CD8-positive, alpha-beta memory T cell (primary cell): ENCODE measurements around the gene BBIP1. TPM values are rescaled to one million over a fixed set of nuclear protein-coding genes. Genes with fewer than 3 reads are reported as not detected.
"Not testable (repeated sequence)": the region's sequence is repeated elsewhere in the genome, so short reads cannot be mapped to it uniquely, and the experiment has no call there.

Experiments used
- CTCF ChIA-PET: fragments of 350-600 bp; sonication (Branson Sonifier 250); formaldehyde crosslinking; loops from one replicate; lab custom pipeline; 2021; ENCODE audit warnings: antibody characterized with exemption; lab: Charles Lee
- POLR2A ChIA-PET: fragments of 350-600 bp; sonication (Branson Sonifier 250); formaldehyde crosslinking; loops from one replicate; lab custom pipeline; 2021; ENCODE audit warnings: antibody characterized with exemption; lab: Charles Lee
- DNase-seq, 5 donors: peaks; one replicate each; pipeline versions ENCODE4 v3.0.0 to v3.0.0-alpha.2; 2020 to 2022; ENCODE audit warnings: mixed read lengths in 1 of 5
- H3K27ac ChIP-seq: one replicate; pipeline ENCODE4 v1.7.0; 2013; ENCODE audit warnings: low read depth, mild to moderate bottlenecking, low read length, moderate library complexity
- H3K27me3 ChIP-seq: 2 replicates; pipeline ENCODE4 v1.7.0; 2013; ENCODE audit warnings: low read length, mild to moderate bottlenecking; ENCODE audit not compliant: insufficient read depth, poor library complexity, severe bottlenecking
- H3K36me3 ChIP-seq: 2 replicates; pipeline ENCODE4 v1.7.0; 2013; ENCODE audit warnings: mild to moderate bottlenecking, low read length, moderate library complexity; ENCODE audit not compliant: insufficient read depth
- H3K4me1 ChIP-seq: 2 replicates; pipeline ENCODE4 v1.7.0; 2013; ENCODE audit warnings: mild to moderate bottlenecking, low read length, moderate library complexity; ENCODE audit not compliant: insufficient read depth
- H3K4me3 ChIP-seq: 2 replicates; pipeline ENCODE4 v1.7.0; 2013; ENCODE audit warnings: mild to moderate bottlenecking, low read length
- H3K9me3 ChIP-seq: 2 replicates; pipeline ENCODE4 v1.7.0; 2013; ENCODE audit warnings: mild to moderate bottlenecking, low read length
- H3K27ac Mint-ChIP-seq, 8 donors: one replicate each; pipeline ENCODE4 v1.8.0; 2020 to 2021; ENCODE audit warnings: mixed read lengths in 8 of 8, mild to moderate bottlenecking in 6 of 8, inconsistent platforms in 3 of 8, moderate library complexity in 3 of 8
- H3K27me3 Mint-ChIP-seq, 2 donors: one replicate each; pipeline ENCODE4 v1.8.0; 2020 to 2021; ENCODE audit warnings: mixed read lengths in 2 of 2, mild to moderate bottlenecking in 1 of 2, moderate library complexity in 1 of 2
- H3K36me3 Mint-ChIP-seq, 3 donors: one replicate each; pipeline ENCODE4 v1.8.0; 2020 to 2021; ENCODE audit warnings: mixed read lengths in 3 of 3, inconsistent platforms in 1 of 3, mild to moderate bottlenecking in 1 of 3
- H3K4me1 Mint-ChIP-seq, 3 donors: one replicate each; pipeline ENCODE4 v1.8.0; 2020 to 2021; ENCODE audit warnings: mixed read lengths in 3 of 3, inconsistent platforms in 1 of 3, mild to moderate bottlenecking in 1 of 3
- H3K4me3 Mint-ChIP-seq, 7 donors: one replicate each; pipeline ENCODE4 v1.8.0; 2020 to 2021; ENCODE audit warnings: mixed read lengths in 7 of 7, mild to moderate bottlenecking in 6 of 7, moderate library complexity in 4 of 7, inconsistent platforms in 2 of 7
- H3K9me3 Mint-ChIP-seq, 5 donors: one replicate each; pipeline ENCODE4 v1.8.0; 2020 to 2022; ENCODE audit warnings: mixed read lengths in 5 of 5, mild to moderate bottlenecking in 3 of 5, moderate library complexity in 2 of 5, inconsistent platforms in 1 of 5
- polyA plus RNA-seq: library from polyadenylated mRNA; unstranded; fragments of 300-500 nt; fragmentation: Illumina TruSeq; gene quantifications from one replicate; pipeline ENCODE4 v1.2.3, GENCODE V29; 2021
- total RNA-seq, 2 experiments: library from RNA; stranded (reverse); gene quantifications; one replicate each; pipeline ENCODE4 v1.2.3, GENCODE V29; 2021

Gene BBIP1
- total and polyA plus RNA-seq, 3 experiments from 2014 or later = 34.9 to 41.1 (median 36.4) TPM

- DNase-seq = peak in 4 of 5 donors; percentile 96 to 99 (median 98)
- Histone ChIP-seq H3K9me3 (no peaks in the 10 kb centered on the region), H3K36me3 (no peaks in the 10 kb centered on the region), H3K27ac (peak within 1 kb of the TSS; percentile 96), H3K27me3 (no peaks in the 10 kb centered on the region), H3K4me3 (peak within 1 kb of the TSS; percentile 82), H3K4me1 (peaks cover 14% of the 10 kb centered on the region)
- POLR2A ChIA-PET = interaction anchor here (0.6 to 1.1 kb wide), 10 partner anchors 9 to 614 kb away, joined by 3 to 7 read pairs (median 4); partner anchors contain the start of gene PDCD4
- CTCF ChIA-PET = interaction anchor here (0.7 to 2.7 kb wide), 8 partner anchors 16 to 55 kb away, joined by 3 to 14 read pairs (median 3); partner anchors contain the start of gene PDCD4
- Mint-ChIP-seq H3K9me3 (no peaks in the 10 kb centered on the region), H3K4me3 (peak within 1 kb of the TSS; percentile 92 to 99 (median 97)), H3K4me1 (peaks cover 46 to 70% (median 61%) of the 10 kb centered on the region in 3 donors), H3K27ac (peak within 1 kb of the TSS; percentile 99 to 100 (median 100)), H3K36me3 (peaks cover 0 to 37% (median 3%) of the 10 kb centered on the region in 3 donors), H3K27me3 (no peaks in the 10 kb centered on the region)
Measured at GRCh38 chr10:110919349-110919931, 460 bp upstream of the BBIP1 start, which contains the start of gene SHOC2. Gene SHOC2, plus strand, starts transcription at chr10:110919604. Its CDS starts 44,755 bp downstream, at chr10:110964359.

DNA sequence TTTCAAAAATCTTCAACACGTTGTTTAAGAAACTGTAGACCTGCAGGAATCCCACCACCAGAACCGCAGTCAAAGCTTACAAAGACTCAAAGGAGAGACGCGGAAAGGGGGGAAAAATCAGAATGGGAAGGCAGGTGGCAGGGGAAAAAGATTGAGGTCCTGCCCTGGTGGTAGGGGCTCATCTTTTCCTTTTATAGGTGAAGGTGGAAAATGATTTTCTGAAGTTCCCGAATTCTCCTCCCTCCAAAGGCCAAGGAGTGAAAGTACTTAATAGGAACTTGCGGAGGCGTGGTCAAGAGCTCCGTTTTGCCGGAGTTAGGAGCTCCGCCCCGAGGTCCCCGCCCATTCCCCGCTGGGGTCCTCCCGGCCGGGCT lies 724 bp downstream of the BBIP1 start:
- Histone ChIP-seq H3K4me3 (peak overlapping the region; percentile 82), H3K27ac (peak overlapping the region; percentile 96), H3K9me3 (no peaks in the 10 kb centered on the region), H3K27me3 (no peaks in the 10 kb centered on the region), H3K4me1 (peaks cover 10% of the 10 kb centered on the region), H3K36me3 (no peaks in the 10 kb centered on the region)
- peak overlapping the region; percentile 97 to 100 (median 100) for H3K27ac Mint-ChIP-seq
- DNase-seq = peak; percentile 78 to 90 (median 81)
- ChIA-PET CTCF (interaction anchor here (0.9 to 2.7 kb wide), 7 partner anchors 11 to 46 kb away, joined by 3 to 14 read pairs (median 3); no protein-coding TSS in a partner anchor), POLR2A (interaction anchor here (0.6 to 2.4 kb wide), 2 partner anchors 9 to 15 kb away, joined by 4 to 6 read pairs; no protein-coding TSS in a partner anchor)
- H3K9me3 Mint-ChIP-seq = no peaks in the 10 kb centered on the region
- peaks cover 38 to 64% (median 55%) of the 10 kb centered on the region in 3 donors for H3K4me1 Mint-ChIP-seq
- H3K36me3 Mint-ChIP-seq = peaks cover 0 to 38% (median 3%) of the 10 kb centered on the region in 3 donors
- peak overlapping the region; percentile 92 to 99 (median 97) for H3K4me3 Mint-ChIP-seq
- H3K27me3 Mint-ChIP-seq = no peaks in the 10 kb centered on the region

- Mint-ChIP-seq H3K4me1 (peaks cover 32 to 61% (median 49%) of the 10 kb centered on the region in 3 donors), H3K27ac (peak overlapping the region; percentile 31 to 100 (median 84)), H3K4me3 (peak overlapping the region in 4 of 7 donors; percentile 96 to 99 (median 98)), H3K9me3 (no peaks in the 10 kb centered on the region), H3K27me3 (no peaks in the 10 kb centered on the region), H3K36me3 (peaks cover 0 to 43% (median 5%) of the 10 kb centered on the region in 3 donors)
- Histone ChIP-seq H3K9me3 (no peaks in the 10 kb centered on the region), H3K27me3 (no peaks in the 10 kb centered on the region), H3K27ac (no peak overlapping the region), H3K36me3 (no peaks in the 10 kb centered on the region), H3K4me1 (peaks cover 10% of the 10 kb centered on the region), H3K4me3 (no peak overlapping the region)
- POLR2A ChIA-PET = interaction anchor here (1.1 to 2.4 kb wide), 2 partner anchors 14 to 403 kb away, joined by 3 to 6 read pairs; no protein-coding TSS in a partner anchor
- CTCF ChIA-PET = interaction anchor here (1.4 to 2.7 kb wide), 3 partner anchors 19 to 113 kb away, joined by 5 to 14 read pairs (median 10); no protein-coding TSS in a partner anchor
- no peak for DNase-seq
Measured at GRCh38 chr10:110916554-110917346, 2.2 kb downstream of the BBIP1 start.

GRCh38 chr10:110915600-110915999 lies 3.4 kb downstream of the BBIP1 start:
- H3K27ac ChIP-seq, H3K4me3 Mint-ChIP-seq, H3K4me3 ChIP-seq, DNase-seq, CTCF ChIA-PET, H3K27me3 Mint-ChIP-seq, H3K9me3 ChIP-seq, H3K27me3 ChIP-seq, H3K36me3 ChIP-seq, H3K9me3 Mint-ChIP-seq, H3K4me1 ChIP-seq, POLR2A ChIA-PET: not testable (repeated sequence)
- Mint-ChIP-seq H3K27ac (peak overlapping the region in 3 of 8 donors; percentile 13 to 100 (median 50)), H3K4me1 (peaks cover 28 to 57% (median 44%) of the 10 kb centered on the region in 3 donors), H3K36me3 (peaks cover 0 to 47% (median 8%) of the 10 kb centered on the region in 3 donors)

DNA sequence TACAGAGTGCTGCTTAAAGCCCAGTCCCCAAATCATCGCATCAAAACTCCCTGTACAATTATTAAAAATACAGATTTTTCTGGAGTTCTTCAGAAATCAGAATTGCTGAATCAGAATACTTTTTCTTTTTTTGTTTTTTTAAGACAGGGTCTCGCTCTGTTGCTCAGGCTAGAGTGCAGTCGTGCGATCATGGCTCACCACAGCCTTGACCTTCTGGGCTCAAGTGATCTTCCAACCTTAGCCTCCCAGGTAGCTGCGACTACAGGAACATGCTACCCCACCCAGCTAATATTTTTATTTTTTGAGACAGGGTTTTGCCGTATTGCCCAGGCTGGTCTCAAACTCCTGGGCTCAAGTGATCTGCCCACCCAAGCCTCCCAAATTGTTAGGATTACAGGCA lies 3.9 kb downstream of the BBIP1 start:
- no peak for DNase-seq
- no peak overlapping the region for H3K4me3 ChIP-seq
- H3K36me3 ChIP-seq = no peaks in the 10 kb centered on the region
- ChIA-PET POLR2A (no interaction called here), CTCF (interaction anchor here (1.0 kb wide), 1 partner anchor 50 kb away, joined by 3 read pairs; no protein-coding TSS in a partner anchor)
- no peak overlapping the region for H3K4me3 Mint-ChIP-seq
- H3K27ac Mint-ChIP-seq = peak overlapping the region in 2 of 8 donors; percentile 13 to 50
- H3K9me3 Mint-ChIP-seq = no peaks in the 10 kb centered on the region
- H3K27ac ChIP-seq = no peak overlapping the region
- H3K27me3 ChIP-seq = no peaks in the 10 kb centered on the region
- no peaks in the 10 kb centered on the region for H3K27me3 Mint-ChIP-seq
- H3K9me3 ChIP-seq = no peaks in the 10 kb centered on the region
- no peaks in the 10 kb centered on the region for H3K4me1 ChIP-seq
- peaks cover 0 to 46% (median 9%) of the 10 kb centered on the region in 3 donors for H3K36me3 Mint-ChIP-seq
- peaks cover 29 to 58% (median 44%) of the 10 kb centered on the region in 3 donors for H3K4me1 Mint-ChIP-seq

DNA sequence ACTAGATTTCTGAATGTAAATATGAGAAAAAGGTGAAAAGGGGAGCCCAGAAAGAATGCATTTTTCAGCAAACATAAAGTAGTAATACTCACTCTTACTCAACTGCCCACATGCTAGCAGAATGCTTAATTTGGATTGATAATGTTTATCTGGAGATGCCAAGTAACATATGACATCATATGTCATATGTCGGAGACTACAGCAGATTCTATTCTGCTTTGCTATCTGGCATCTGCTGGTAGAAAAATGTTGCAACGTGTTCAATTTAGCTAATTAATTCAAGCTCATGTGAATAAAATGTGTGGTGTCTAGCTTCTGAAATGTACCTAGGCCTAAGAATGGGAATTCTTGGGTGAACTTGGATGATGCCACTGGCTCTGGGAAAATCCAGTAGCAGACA lies 4.5 kb downstream of the BBIP1 start:
- H3K36me3 Mint-ChIP-seq = peaks cover 0 to 48% (median 9%) of the 10 kb centered on the region in 3 donors
- Histone ChIP-seq H3K9me3 (no peaks in the 10 kb centered on the region), H3K4me1 (no peaks in the 10 kb centered on the region), H3K4me3 (no peak overlapping the region), H3K27ac (no peak overlapping the region), H3K27me3 (no peaks in the 10 kb centered on the region), H3K36me3 (no peaks in the 10 kb centered on the region)
- no peak overlapping the region for H3K4me3 Mint-ChIP-seq
- H3K4me1 Mint-ChIP-seq = peaks cover 33 to 64% (median 50%) of the 10 kb centered on the region in 3 donors
- CTCF ChIA-PET = interaction anchor here (1.0 to 1.8 kb wide), 2 partner anchors 49 to 110 kb away, joined by 3 to 4 read pairs; no protein-coding TSS in a partner anchor
- DNase-seq = no peak
- POLR2A ChIA-PET = no interaction called here
- H3K9me3 Mint-ChIP-seq = no peaks in the 10 kb centered on the region
- no peaks in the 10 kb centered on the region for H3K27me3 Mint-ChIP-seq
- peak overlapping the region in 2 of 8 donors; percentile 52 to 59 for H3K27ac Mint-ChIP-seq

GRCh38 chr10:110912374-110912773 lies 6.6 kb downstream of the BBIP1 start:
- no peak overlapping the region for H3K27ac ChIP-seq
- CTCF ChIA-PET = no interaction called here

More at GRCh38 chr10:110912374-110912773, 6.6 kb downstream of the BBIP1 start:
- Mint-ChIP-seq H3K36me3 (peaks cover 0 to 44% (median 9%) of the 10 kb centered on the region in 3 donors), H3K4me3 (no peak overlapping the region), H3K9me3 (no peaks in the 10 kb centered on the region), H3K27ac (peak overlapping the region in 3 of 8 donors; percentile 11 to 66 (median 57)), H3K27me3 (no peaks in the 10 kb centered on the region), H3K4me1 (peaks cover 31 to 64% (median 54%) of the 10 kb centered on the region in 3 donors)
- H3K27me3 ChIP-seq = no peaks in the 10 kb centered on the region
- no peak for DNase-seq
- no peaks in the 10 kb centered on the region for H3K36me3 ChIP-seq
- no peaks in the 10 kb centered on the region for H3K4me1 ChIP-seq
- no peak overlapping the region for H3K4me3 ChIP-seq
- H3K9me3 ChIP-seq = no peaks in the 10 kb centered on the region
- POLR2A ChIA-PET = interaction anchor here (0.7 to 0.9 kb wide), 3 partner anchors 41 to 99 kb away, joined by 3 to 7 read pairs (median 5); partner anchors contain the start of gene PDCD4
